MM.1S (cell line): ENCODE results near the gene CHST9.

Experiments
- CTCF ChIP-seq: fragments of 300-600 bp; sonication (generic); IDR thresholded peaks from 2 replicates; pipeline ENCODE4 v1.5.1; 2016; ENCODE audit warnings: antibody characterized with exemption, low read length, mixed read lengths
- EZH2 ChIP-seq: fragments of 300-600 bp; sonication (generic); optimal IDR thresholded peaks from 2 replicates; pipeline ENCODE3; 2017; ENCODE audit warnings: low read depth, mild to moderate bottlenecking, antibody characterized with exemption, low read length, mixed read lengths
- EZH2phosphoT487 ChIP-seq: fragments of 300-600 bp; sonication (generic); IDR thresholded peaks from 2 replicates; pipeline ENCODE4 v1.6.1; 2018; ENCODE audit warnings: antibody characterized with exemption, low read length

- TF ChIP-seq CTCF (no peak), EZH2phosphoT487 (no peak), EZH2 (no peak)
Measured at GRCh38 chr18:27214831-27215230, 29.7 kb upstream of the CHST9 start.
